ENCODE results near the gene IFT57. TPM values are rescaled to one million over a fixed set of nuclear protein-coding genes. Genes with fewer than 3 reads are reported as not detected.

IFT57 gene
- total and polyA plus RNA-seq, 10 donors, result 26.2 to 48.9 (median 38.9) TPM

DNA sequence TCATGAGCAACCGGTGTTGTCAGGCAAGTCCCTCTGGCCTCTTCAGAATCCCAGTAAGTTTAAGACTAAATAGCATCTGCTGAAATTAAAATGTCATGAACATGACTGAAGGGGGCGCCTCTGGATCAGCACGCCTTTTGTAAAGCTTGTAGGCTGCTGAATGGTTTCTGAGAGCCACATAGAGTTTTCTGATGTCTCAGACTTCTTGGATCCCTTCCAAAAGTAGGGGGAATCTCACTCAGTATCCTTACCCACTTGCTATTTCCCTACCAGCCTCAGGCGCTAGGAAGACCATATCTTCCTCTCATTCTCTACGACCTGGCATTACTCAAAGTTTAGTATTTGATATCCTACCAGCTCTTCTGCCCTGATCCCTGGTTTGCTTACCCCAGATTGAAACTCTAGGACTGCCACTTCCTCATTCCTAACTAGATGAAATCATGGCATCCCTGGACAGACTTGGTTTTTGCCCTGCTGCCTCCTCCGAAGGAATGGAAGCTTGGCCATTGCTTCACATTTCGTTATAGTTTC is 68.7 kb downstream of the IFT57 start:
- H3K27me3 ChIP-seq (replicated peaks in 1 of 7), result no peaks in the 10 kb centered on the region
- peaks cover 0 to 5% (median 0%) of the 10 kb centered on the region in 8 donors for H3K9me3 ChIP-seq
- H3K27ac ChIP-seq, result no peak overlapping the region
- peaks cover 0 to 15% (median 0%) of the 10 kb centered on the region in 6 donors for H3K4me1 ChIP-seq
- TF ChIP-seq POLR2AphosphoS5 (IDR thresholded peaks at IDR 0.05) (no peak), POLR2A (IDR thresholded peaks at IDR 0.05) (no peak)
- TF ChIP-seq, protein P1, sequence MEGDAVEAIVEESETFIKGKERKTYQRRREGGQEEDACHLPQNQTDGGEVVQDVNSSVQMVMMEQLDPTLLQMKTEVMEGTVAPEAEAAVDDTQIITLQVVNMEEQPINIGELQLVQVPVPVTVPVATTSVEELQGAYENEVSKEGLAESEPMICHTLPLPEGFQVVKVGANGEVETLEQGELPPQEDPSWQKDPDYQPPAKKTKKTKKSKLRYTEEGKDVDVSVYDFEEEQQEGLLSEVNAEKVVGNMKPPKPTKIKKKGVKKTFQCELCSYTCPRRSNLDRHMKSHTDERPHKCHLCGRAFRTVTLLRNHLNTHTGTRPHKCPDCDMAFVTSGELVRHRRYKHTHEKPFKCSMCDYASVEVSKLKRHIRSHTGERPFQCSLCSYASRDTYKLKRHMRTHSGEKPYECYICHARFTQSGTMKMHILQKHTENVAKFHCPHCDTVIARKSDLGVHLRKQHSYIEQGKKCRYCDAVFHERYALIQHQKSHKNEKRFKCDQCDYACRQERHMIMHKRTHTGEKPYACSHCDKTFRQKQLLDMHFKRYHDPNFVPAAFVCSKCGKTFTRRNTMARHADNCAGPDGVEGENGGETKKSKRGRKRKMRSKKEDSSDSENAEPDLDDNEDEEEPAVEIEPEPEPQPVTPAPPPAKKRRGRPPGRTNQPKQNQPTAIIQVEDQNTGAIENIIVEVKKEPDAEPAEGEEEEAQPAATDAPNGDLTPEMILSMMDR (IDR thresholded peaks at IDR 0.05 in 8 of 11, conservative IDR thresholded peaks at IDR 0.05 in 3 of 11), result peak in 5 of 11 experiments; percentile 9 to 39 (median 31)
- H3K4me3 ChIP-seq, result no peak overlapping the region
- WGBS, 5 donors, result 79 to 89% (median 80%) methylated on average over 7 of the region's 7 CpGs
- no peaks in the 10 kb centered on the region for H3K36me3 ChIP-seq
- intact Hi-C loops (cut with DNase I; ENCODE audit: low total_unique reads), result loop anchor here (5.0 kb wide), 1 partner anchor 324 kb away; no protein-coding TSS in a partner anchor
- DNase-seq, result no peak

DNA sequence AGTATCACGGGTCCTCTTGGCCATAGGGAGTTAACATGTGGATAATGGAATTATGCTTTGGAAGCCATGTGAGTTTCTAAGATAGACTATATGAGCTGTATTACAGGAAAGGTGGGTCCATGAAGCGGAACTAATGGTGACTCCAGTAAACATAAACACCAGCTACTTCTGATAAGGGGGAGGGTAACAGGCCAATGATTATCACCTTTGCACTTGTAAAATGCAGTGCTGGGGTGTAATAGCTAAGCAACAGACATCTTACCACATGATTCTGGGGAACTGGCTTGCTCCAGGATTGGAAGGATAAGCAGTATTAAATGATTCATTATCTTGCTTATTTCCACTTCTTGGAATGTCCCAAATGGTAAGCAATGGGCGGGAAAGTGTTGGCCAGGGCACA is 70.0 kb downstream of the IFT57 start:
- intact Hi-C loops (cut with DNase I; ENCODE audit: low total_unique reads), result loop anchor here (5.0 kb wide), 1 partner anchor 325 kb away; no protein-coding TSS in a partner anchor
- TF ChIP-seq POLR2A (IDR thresholded peaks at IDR 0.05) (no peak), POLR2AphosphoS5 (IDR thresholded peaks at IDR 0.05) (no peak)
- TF ChIP-seq, protein P1 (IDR thresholded peaks at IDR 0.05 in 8 of 11, conservative IDR thresholded peaks at IDR 0.05 in 3 of 11), result no peak
- peaks cover 0 to 9% (median 0%) of the 10 kb centered on the region in 6 donors for H3K4me1 ChIP-seq
- no peak for DNase-seq
- WGBS, 5 donors, result 92 to 97% (median 95%) methylated on average over 3 of the region's 3 CpGs
- H3K36me3 ChIP-seq, result no peaks in the 10 kb centered on the region
- H3K4me3 ChIP-seq, result no peak overlapping the region
- H3K27me3 ChIP-seq (replicated peaks in 1 of 7), result no peaks in the 10 kb centered on the region
- H3K27ac ChIP-seq, result no peak overlapping the region
- H3K9me3 ChIP-seq, result peaks cover 0 to 5% (median 0%) of the 10 kb centered on the region in 8 donors

DNA sequence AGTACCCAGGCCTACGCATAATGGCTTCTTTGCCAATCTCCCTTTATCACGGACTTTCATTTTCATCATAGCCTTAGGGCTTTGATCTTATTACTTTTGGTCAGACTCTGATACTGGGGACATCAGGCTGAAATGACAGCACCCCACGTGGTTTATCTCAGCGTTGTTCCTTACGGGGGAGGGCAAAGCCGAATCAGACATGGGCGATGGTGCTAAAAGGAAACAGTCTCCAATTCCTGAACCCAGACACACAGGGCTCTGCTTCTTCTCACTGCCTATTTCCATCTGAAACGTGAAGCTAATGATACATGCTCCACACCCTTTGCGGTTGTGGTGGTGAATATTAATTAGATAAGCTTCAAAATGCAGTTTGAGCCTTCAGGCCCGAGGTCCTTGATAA is 72.0 kb downstream of the IFT57 start:
- H3K9me3 ChIP-seq, result peaks cover 0 to 20% (median 5%) of the 10 kb centered on the region in 8 donors
- H3K27me3 ChIP-seq (replicated peaks in 1 of 7), result no peaks in the 10 kb centered on the region
- TF ChIP-seq POLR2AphosphoS5 (IDR thresholded peaks at IDR 0.05), result no peak
- TF ChIP-seq POLR2A (IDR thresholded peaks at IDR 0.05), result no peak
- TF ChIP-seq, protein P1 (IDR thresholded peaks at IDR 0.05 in 8 of 11, conservative IDR thresholded peaks at IDR 0.05 in 3 of 11), result no peak
- H3K4me1 ChIP-seq, result peaks cover 0 to 9% (median 0%) of the 10 kb centered on the region in 6 donors
- no peak overlapping the region for H3K27ac ChIP-seq
- intact Hi-C loops (cut with DNase I; ENCODE audit: low total_unique reads), result loop anchor here (5.0 kb wide), 1 partner anchor 327 kb away; no protein-coding TSS in a partner anchor
- no peaks in the 10 kb centered on the region for H3K36me3 ChIP-seq
- no peak overlapping the region for H3K4me3 ChIP-seq
- DNase-seq, result no peak
- 89 to 96% (median 90%) methylated on average over 10 of the region's 10 CpGs for WGBS, 5 donors

DNA sequence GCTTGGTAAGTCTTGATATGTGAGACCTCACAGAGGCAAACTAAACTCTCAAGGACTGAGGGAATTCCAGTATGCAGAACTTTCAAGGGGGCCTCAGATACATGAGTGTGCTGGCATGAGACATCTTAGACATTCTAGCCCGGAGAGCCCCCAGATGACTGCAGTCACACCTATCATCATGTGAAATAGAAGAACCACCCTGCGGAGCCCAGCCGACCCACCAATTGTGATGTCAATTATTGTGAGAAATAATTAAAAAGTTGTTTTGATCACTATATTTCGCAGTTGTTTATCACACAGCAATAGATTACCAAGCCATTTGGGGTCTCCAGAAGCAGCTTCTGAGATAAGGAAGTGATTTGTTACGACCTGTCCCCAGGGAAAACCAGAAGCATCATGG is 76.1 kb downstream of the IFT57 start:
- no peak for TF ChIP-seq POLR2A (IDR thresholded peaks at IDR 0.05)
- TF ChIP-seq, protein P1 (IDR thresholded peaks at IDR 0.05 in 8 of 11, conservative IDR thresholded peaks at IDR 0.05 in 3 of 11), result no peak
- TF ChIP-seq POLR2AphosphoS5 (IDR thresholded peaks at IDR 0.05), result no peak
- Histone ChIP-seq H3K4me3 (no peak overlapping the region), H3K4me1 (no peaks in the 10 kb centered on the region), H3K9me3 (peaks cover 0 to 15% (median 5%) of the 10 kb centered on the region in 8 donors), H3K27ac (no peak overlapping the region), H3K27me3 (replicated peaks in 1 of 7) (no peaks in the 10 kb centered on the region), H3K36me3 (no peaks in the 10 kb centered on the region)
- DNase-seq, result no peak
- intact Hi-C loops (cut with DNase I; ENCODE audit: low total_unique reads), result no loop called here
- WGBS, 5 donors, result 94 to 98% (median 97%) methylated on average over 5 of the region's 5 CpGs

Measured in spleen (tissue), 11 donors.